PC-3 (cell line): Measurements from ENCODE around the gene MCFD2.
"Not testable (repeated sequence)": the region's sequence is repeated elsewhere in the genome, so short reads cannot be mapped to it uniquely, and the experiment has no call there.

Experiments used
- CTCF ChIP-seq: fragments of 300-600 bp; sonication (generic); conservative IDR thresholded peaks from 2 replicates; pipeline ENCODE4 v1.5.1; 2017; ENCODE audit warnings: antibody characterized with exemption, low read depth, mild to moderate bottlenecking, low read length
- EZH2phosphoT487 ChIP-seq: fragments of 300-600 bp; sonication (generic); IDR thresholded peaks from 2 replicates; pipeline ENCODE4 v1.6.1; 2018; ENCODE audit warnings: mild to moderate bottlenecking, antibody characterized with exemption, low read length, borderline replicate concordance

GRCh38 chr2:46904908-46905678 is 10.5 kb downstream of the MCFD2 start:
- not testable (repeated sequence) for TF ChIP-seq CTCF, EZH2phosphoT487
